ENCODE results near the gene THAP7. TPM values are rescaled to one million over a fixed set of nuclear protein-coding genes. Genes with fewer than 3 reads are reported as not detected.
"Not testable (repeated sequence)": the region's sequence is repeated elsewhere in the genome, so short reads cannot be mapped to it uniquely, and the experiment has no call there.

The THAP7 gene
- total RNA-seq, 1 experiment from 2014 or later: 27.7 TPM

GRCh38 chr22:21051145-21051830, 49.4 kb upstream of the THAP7 start:
- Histone ChIP-seq H3K27me3 (ENCODE audit: insufficient read depth, low read length) (no peaks in the 10 kb centered on the region), H3K9ac (ENCODE audit: low read length) (no peak overlapping the region), H3K4me2 (ENCODE audit: low read length) (no peak overlapping the region), H3K4me1 (ENCODE audit: control insufficient read depth in 1 of 2, insufficient read depth in 2 of 2, low read length in 2 of 2) (no peaks in the 10 kb centered on the region), H2AFZ (ENCODE audit: low read depth, low read length, poor library complexity, severe bottlenecking) (no peak overlapping the region), H3K4me3 (replicated peaks in 1 of 2; ENCODE audit: low read depth in 1 of 2, low read length in 2 of 2) (no peak overlapping the region), H3K9me3 (ENCODE audit: control insufficient read depth in 1 of 2, insufficient read depth in 1 of 2, low read depth in 1 of 2, low read length in 2 of 2) (no peaks in the 10 kb centered on the region), H3K27ac (ENCODE audit: low read depth, low read length) (no peak overlapping the region), H3K36me3 (ENCODE audit: control insufficient read depth in 1 of 2, insufficient read depth in 2 of 2, low read length in 2 of 2) (no peaks in the 10 kb centered on the region), H3K79me2 (ENCODE audit: insufficient read depth, low read length) (no peaks in the 10 kb centered on the region), H3K9me2 (ENCODE audit: insufficient read depth) (no peaks in the 10 kb centered on the region), H4K20me1 (ENCODE audit: insufficient read depth) (no peaks in the 10 kb centered on the region)
- ATAC-seq: no peak
- ChIA-PET RAD21 (ENCODE audit: low non-redundant PET in 1 of 2, low total read pairs in 2 of 2, uncharacterized antibody in 2 of 2, unreplicated experiment in 2 of 2) (no interaction called here), CTCF (no interaction called here), POLR2A (no interaction called here)
- no peak for DNase-seq (ENCODE audit: low read depth, low spot score)
- BruUV-seq (replicated peaks): no TSS peak
- no peak for TF ChIP-seq ATF3 (IDR thresholded peaks at IDR 0.05)
- no peak for TF ChIP-seq CBX3 (IDR thresholded peaks at IDR 0.05; ENCODE audit: low read depth)
- no peak for TF ChIP-seq POLR2A (IDR thresholded peaks at IDR 0.05; ENCODE audit: borderline replicate concordance, extremely low read depth, insufficient read depth, insufficient read length)
- no peak for TF ChIP-seq FOSL1 (IDR thresholded peaks at IDR 0.05; ENCODE audit: low read depth)
- TF ChIP-seq MAX (IDR thresholded peaks at IDR 0.05): no peak
- no peak for TF ChIP-seq CTCF (IDR thresholded peaks at IDR 0.05 in 2 of 3, conservative IDR thresholded peaks at IDR 0.05 in 1 of 3; ENCODE audit: borderline replicate concordance in 1 of 3, insufficient read depth in 1 of 3, low read depth in 2 of 3, low read length in 2 of 3)
- TF ChIP-seq ZBTB33 (IDR thresholded peaks at IDR 0.05; ENCODE audit: extremely low read depth, insufficient replicate concordance, low read length): no peak
- intact Hi-C loops (cut with micrococcal nuclease): no loop called here

- DNase-seq (ENCODE audit: low read depth, low spot score); H2AFZ ChIP-seq (ENCODE audit: low read depth, low read length, poor library complexity, severe bottlenecking); H3K4me3 ChIP-seq (replicated peaks in 1 of 2; ENCODE audit: low read depth in 1 of 2, low read length in 2 of 2); H3K9ac ChIP-seq (ENCODE audit: low read length); H3K9me3 ChIP-seq (ENCODE audit: control insufficient read depth in 1 of 2, insufficient read depth in 1 of 2, low read depth in 1 of 2, low read length in 2 of 2); H3K27ac ChIP-seq (ENCODE audit: low read depth, low read length); H3K4me2 ChIP-seq (ENCODE audit: low read length); H3K27me3 ChIP-seq (ENCODE audit: insufficient read depth, low read length); RAD21 ChIA-PET (ENCODE audit: low non-redundant PET in 1 of 2, low total read pairs in 2 of 2, uncharacterized antibody in 2 of 2, unreplicated experiment in 2 of 2); H3K79me2 ChIP-seq (ENCODE audit: insufficient read depth, low read length); H4K20me1 ChIP-seq (ENCODE audit: insufficient read depth); BruUV-seq (replicated peaks); intact Hi-C loops (cut with micrococcal nuclease); POLR2A ChIA-PET; H3K36me3 ChIP-seq (ENCODE audit: control insufficient read depth in 1 of 2, insufficient read depth in 2 of 2, low read length in 2 of 2); ATAC-seq; CTCF ChIA-PET; H3K9me2 ChIP-seq (ENCODE audit: insufficient read depth): not testable (repeated sequence)
- H3K4me1 ChIP-seq (ENCODE audit: control insufficient read depth in 1 of 2, insufficient read depth in 2 of 2, low read length in 2 of 2): peaks cover 0 to 13% of the 10 kb centered on the region in 2 experiments; a peak in 2 of 4 replicates
Measured at GRCh38 chr22:21048965-21049364, 47.0 kb upstream of the THAP7 start.

GRCh38 chr22:21048448-21048847, 46.5 kb upstream of the THAP7 start:
- H3K79me2 ChIP-seq (ENCODE audit: insufficient read depth, low read length); H3K4me3 ChIP-seq (replicated peaks in 1 of 2; ENCODE audit: low read depth in 1 of 2, low read length in 2 of 2); H3K36me3 ChIP-seq (ENCODE audit: control insufficient read depth in 1 of 2, insufficient read depth in 2 of 2, low read length in 2 of 2); RAD21 ChIA-PET (ENCODE audit: low non-redundant PET in 1 of 2, low total read pairs in 2 of 2, uncharacterized antibody in 2 of 2, unreplicated experiment in 2 of 2); H3K9me2 ChIP-seq (ENCODE audit: insufficient read depth); H3K9me3 ChIP-seq (ENCODE audit: control insufficient read depth in 1 of 2, insufficient read depth in 1 of 2, low read depth in 1 of 2, low read length in 2 of 2); CTCF ChIA-PET; H3K9ac ChIP-seq (ENCODE audit: low read length); BruUV-seq (replicated peaks); POLR2A ChIA-PET; H2AFZ ChIP-seq (ENCODE audit: low read depth, low read length, poor library complexity, severe bottlenecking); H4K20me1 ChIP-seq (ENCODE audit: insufficient read depth); intact Hi-C loops (cut with micrococcal nuclease); H3K27me3 ChIP-seq (ENCODE audit: insufficient read depth, low read length); H3K4me2 ChIP-seq (ENCODE audit: low read length); ATAC-seq; DNase-seq (ENCODE audit: low read depth, low spot score); H3K27ac ChIP-seq (ENCODE audit: low read depth, low read length): not testable (repeated sequence)
- peaks cover 0 to 19% of the 10 kb centered on the region in 2 experiments; a peak in 2 of 4 replicates for H3K4me1 ChIP-seq (ENCODE audit: control insufficient read depth in 1 of 2, insufficient read depth in 2 of 2, low read length in 2 of 2)

All from HCT116 (cell line).